ENCODE results near the gene ADGRB3. TPM values are rescaled to one million over a fixed set of nuclear protein-coding genes. Genes with fewer than 3 reads are reported as not detected.

The ADGRB3 gene
- total and polyA plus RNA-seq, 10 donors, result 0.09 to 4.1 (median 1.1) TPM

DNA sequence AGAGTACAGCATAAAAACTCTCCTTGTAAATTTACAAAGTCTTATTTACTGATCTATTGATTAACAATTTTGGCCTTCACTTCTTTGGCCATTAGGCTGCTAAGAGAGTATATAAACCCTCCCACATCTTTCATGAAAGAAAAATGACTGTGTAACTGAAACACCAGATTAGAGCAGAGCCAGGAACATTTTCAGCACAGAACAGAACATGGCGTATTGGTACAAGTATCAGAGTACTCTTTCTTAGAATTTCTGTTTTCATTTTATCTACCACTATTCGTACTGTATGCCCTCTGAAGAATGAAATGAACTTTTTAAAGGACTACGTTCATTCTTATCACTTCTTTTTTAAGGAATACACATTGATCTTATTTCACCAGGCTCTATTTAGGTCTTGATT is 550.2 kb downstream of the ADGRB3 start:
- Histone ChIP-seq H3K4me3 (no peak overlapping the region), H3K27ac (no peak overlapping the region), H3K4me1 (no peaks in the 10 kb centered on the region), H3K9me3 (peaks cover 0 to under 1% (median 0%) of the 10 kb centered on the region in 8 donors), H3K27me3 (replicated peaks in 1 of 7) (no peaks in the 10 kb centered on the region), H3K36me3 (no peaks in the 10 kb centered on the region)
- 76 to 89% (median 84%) methylated on average over 3 of the region's 3 CpGs for WGBS, 5 donors
- DNase-seq, result no peak
- intact Hi-C loops (cut with DNase I; ENCODE audit: low total_unique reads), result no loop called here
- TF ChIP-seq POLR2AphosphoS5 (IDR thresholded peaks at IDR 0.05) (no peak), POLR2A (IDR thresholded peaks at IDR 0.05) (no peak), CTCF (IDR thresholded peaks at IDR 0.05 in 8 of 11, conservative IDR thresholded peaks at IDR 0.05 in 3 of 11) (no peak)

GRCh38 chr6:69202768-69203167 is 567.7 kb downstream of the ADGRB3 start:
- H3K36me3 ChIP-seq, result no peaks in the 10 kb centered on the region
- WGBS, 5 donors, result 29 to 49% (median 37%) methylated on average over 2 of the region's 2 CpGs
- H3K4me1 ChIP-seq, result no peaks in the 10 kb centered on the region
- H3K27ac ChIP-seq, result no peak overlapping the region
- no peak for DNase-seq
- TF ChIP-seq POLR2A (IDR thresholded peaks at IDR 0.05) (no peak), POLR2AphosphoS5 (IDR thresholded peaks at IDR 0.05) (no peak)
- H3K27me3 ChIP-seq (replicated peaks in 1 of 7), result no peaks in the 10 kb centered on the region
- intact Hi-C loops (cut with DNase I; ENCODE audit: low total_unique reads), result no loop called here
- H3K9me3 ChIP-seq, result no peaks in the 10 kb centered on the region
- H3K4me3 ChIP-seq, result no peak overlapping the region

- no peak for DNase-seq
- Histone ChIP-seq H3K4me3 (no peak overlapping the region), H3K27me3 (replicated peaks in 1 of 7) (no peaks in the 10 kb centered on the region), H3K27ac (no peak overlapping the region), H3K4me1 (no peaks in the 10 kb centered on the region), H3K36me3 (no peaks in the 10 kb centered on the region), H3K9me3 (no peaks in the 10 kb centered on the region)
- TF ChIP-seq POLR2A (IDR thresholded peaks at IDR 0.05) (no peak), POLR2AphosphoS5 (IDR thresholded peaks at IDR 0.05) (no peak), CTCF (IDR thresholded peaks at IDR 0.05 in 8 of 11, conservative IDR thresholded peaks at IDR 0.05 in 3 of 11) (no peak)
- 21 to 61% (median 33%) methylated on average over 1 of the region's 1 CpG for WGBS, 5 donors
- intact Hi-C loops (cut with DNase I; ENCODE audit: low total_unique reads), result no loop called here
Measured at GRCh38 chr6:69216127-69216526, 581.0 kb downstream of the ADGRB3 start.

DNA sequence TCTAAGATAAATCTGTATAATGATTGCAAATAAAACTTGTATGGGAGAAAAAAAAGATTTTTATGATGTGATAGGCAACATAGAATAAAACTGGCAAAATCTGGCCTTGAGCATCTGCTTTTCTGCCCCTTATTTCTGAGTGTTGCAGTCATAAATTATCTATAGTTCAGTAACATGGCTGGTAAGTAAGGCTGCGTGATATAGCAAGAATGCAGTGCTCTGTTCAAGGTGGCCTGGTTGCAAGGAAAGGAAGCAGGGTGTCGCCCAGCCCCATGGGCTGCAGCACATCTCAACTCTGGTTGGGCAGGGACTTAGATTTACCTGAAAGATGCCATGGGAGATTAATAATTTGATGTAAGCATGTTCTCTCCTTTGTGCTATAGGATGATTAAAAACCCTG is 582.3 kb downstream of the ADGRB3 start:
- 72 to 87% (median 79%) methylated on average over 2 of the region's 2 CpGs for WGBS, 5 donors
- no peak overlapping the region for H3K4me3 ChIP-seq
- no peak for DNase-seq
- no peaks in the 10 kb centered on the region for H3K9me3 ChIP-seq
- H3K36me3 ChIP-seq, result no peaks in the 10 kb centered on the region
- intact Hi-C loops (cut with DNase I; ENCODE audit: low total_unique reads), result no loop called here
- H3K4me1 ChIP-seq, result no peaks in the 10 kb centered on the region
- no peak overlapping the region for H3K27ac ChIP-seq
- no peaks in the 10 kb centered on the region for H3K27me3 ChIP-seq (replicated peaks in 1 of 7)
- TF ChIP-seq POLR2A (IDR thresholded peaks at IDR 0.05) (no peak), POLR2AphosphoS5 (IDR thresholded peaks at IDR 0.05) (no peak), CTCF (IDR thresholded peaks at IDR 0.05 in 8 of 11, conservative IDR thresholded peaks at IDR 0.05 in 3 of 11) (no peak)

- Histone ChIP-seq H3K27ac (no peak overlapping the region), H3K27me3 (replicated peaks in 1 of 7) (no peaks in the 10 kb centered on the region), H3K4me3 (no peak overlapping the region), H3K36me3 (no peaks in the 10 kb centered on the region), H3K4me1 (no peaks in the 10 kb centered on the region), H3K9me3 (no peaks in the 10 kb centered on the region)
- no peak for TF ChIP-seq CTCF (IDR thresholded peaks at IDR 0.05 in 8 of 11, conservative IDR thresholded peaks at IDR 0.05 in 3 of 11)
- no peak for TF ChIP-seq POLR2AphosphoS5 (IDR thresholded peaks at IDR 0.05)
- no peak for TF ChIP-seq POLR2A (IDR thresholded peaks at IDR 0.05)
- DNase-seq, result no peak
- WGBS, 5 donors, result 61 to 85% (median 68%) methylated on average over 3 of the region's 3 CpGs
- intact Hi-C loops (cut with DNase I; ENCODE audit: low total_unique reads), result no loop called here
Measured at GRCh38 chr6:69220375-69220774, 585.3 kb downstream of the ADGRB3 start.

All from spleen (tissue), 11 donors.